ENCODE measurements around the gene OMD. TPM values are rescaled to one million over a fixed set of nuclear protein-coding genes. Genes with fewer than 3 reads are reported as not detected.

OMD gene
- total RNA-seq, 2 experiments from 2014 or later, result not detected

GRCh38 chr9:92397853-92398252, 26.4 kb downstream of the OMD start:
- Mint-ChIP-seq H3K27ac (no peak overlapping the region), H3K27me3 (no peaks in the 10 kb centered on the region), H3K36me3 (ENCODE audit: low read depth) (no peaks in the 10 kb centered on the region), H3K9me3 (no peaks in the 10 kb centered on the region), H3K4me3 (no peak overlapping the region), H3K4me1 (ENCODE audit: low read depth) (peaks cover 6% of the 10 kb centered on the region)
- CTCF ChIA-PET, result no interaction called here
- no peak for ATAC-seq
- intact Hi-C loops (cut with micrococcal nuclease), result no loop called here
- TF ChIP-seq, protein P1, sequence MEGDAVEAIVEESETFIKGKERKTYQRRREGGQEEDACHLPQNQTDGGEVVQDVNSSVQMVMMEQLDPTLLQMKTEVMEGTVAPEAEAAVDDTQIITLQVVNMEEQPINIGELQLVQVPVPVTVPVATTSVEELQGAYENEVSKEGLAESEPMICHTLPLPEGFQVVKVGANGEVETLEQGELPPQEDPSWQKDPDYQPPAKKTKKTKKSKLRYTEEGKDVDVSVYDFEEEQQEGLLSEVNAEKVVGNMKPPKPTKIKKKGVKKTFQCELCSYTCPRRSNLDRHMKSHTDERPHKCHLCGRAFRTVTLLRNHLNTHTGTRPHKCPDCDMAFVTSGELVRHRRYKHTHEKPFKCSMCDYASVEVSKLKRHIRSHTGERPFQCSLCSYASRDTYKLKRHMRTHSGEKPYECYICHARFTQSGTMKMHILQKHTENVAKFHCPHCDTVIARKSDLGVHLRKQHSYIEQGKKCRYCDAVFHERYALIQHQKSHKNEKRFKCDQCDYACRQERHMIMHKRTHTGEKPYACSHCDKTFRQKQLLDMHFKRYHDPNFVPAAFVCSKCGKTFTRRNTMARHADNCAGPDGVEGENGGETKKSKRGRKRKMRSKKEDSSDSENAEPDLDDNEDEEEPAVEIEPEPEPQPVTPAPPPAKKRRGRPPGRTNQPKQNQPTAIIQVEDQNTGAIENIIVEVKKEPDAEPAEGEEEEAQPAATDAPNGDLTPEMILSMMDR (IDR thresholded peaks at IDR 0.05), result no peak
- DNase-seq, result no peak
- POLR2A ChIA-PET, result no interaction called here

DNA sequence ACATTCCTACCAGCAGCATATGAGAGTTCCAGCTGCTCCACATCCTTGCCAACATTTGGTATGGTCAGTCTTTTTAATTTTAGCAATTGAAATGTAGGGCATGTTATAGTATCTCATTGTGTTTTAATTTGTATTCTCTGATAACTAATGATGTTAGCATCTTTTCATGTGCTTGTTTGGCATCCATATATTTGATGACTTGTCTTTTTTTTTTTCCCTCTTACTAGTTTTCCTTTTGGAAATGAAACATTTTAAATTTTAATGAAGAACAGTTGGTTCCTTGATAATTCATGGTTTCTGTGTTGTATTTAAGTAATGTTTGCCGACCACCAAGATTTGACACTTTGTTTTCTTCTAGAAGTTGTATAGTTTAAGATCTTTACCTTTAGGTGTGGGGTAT, 28.7 kb downstream of the OMD start:
- no peak for ATAC-seq
- POLR2A ChIA-PET, result no interaction called here

GRCh38 chr9:92393686-92394085, 30.6 kb downstream of the OMD start:
- Mint-ChIP-seq H3K4me3 (no peak overlapping the region), H3K4me1 (ENCODE audit: low read depth) (no peaks in the 10 kb centered on the region), H3K27ac (no peak overlapping the region), H3K27me3 (no peaks in the 10 kb centered on the region), H3K9me3 (no peaks in the 10 kb centered on the region), H3K36me3 (ENCODE audit: low read depth) (peaks cover 3% of the 10 kb centered on the region)
- POLR2A ChIA-PET, result no interaction called here
- CTCF ChIA-PET, result no interaction called here
- intact Hi-C loops (cut with micrococcal nuclease), result no loop called here
- DNase-seq (no peak), ATAC-seq (no peak)
- TF ChIP-seq, protein P1 (IDR thresholded peaks at IDR 0.05), result no peak

More for the DNA sequence above, 28.7 kb downstream of the OMD start:
- CTCF ChIA-PET, result no interaction called here
- no peak for DNase-seq
- TF ChIP-seq, protein P1 (IDR thresholded peaks at IDR 0.05), result no peak
- intact Hi-C loops (cut with micrococcal nuclease), result no loop called here
- H3K9me3 Mint-ChIP-seq, result no peaks in the 10 kb centered on the region
- H3K27me3 Mint-ChIP-seq, result no peaks in the 10 kb centered on the region
- no peak overlapping the region for H3K4me3 Mint-ChIP-seq
- no peaks in the 10 kb centered on the region for H3K36me3 Mint-ChIP-seq (ENCODE audit: low read depth)
- H3K27ac Mint-ChIP-seq, result no peak overlapping the region
- no peaks in the 10 kb centered on the region for H3K4me1 Mint-ChIP-seq (ENCODE audit: low read depth)

DNA sequence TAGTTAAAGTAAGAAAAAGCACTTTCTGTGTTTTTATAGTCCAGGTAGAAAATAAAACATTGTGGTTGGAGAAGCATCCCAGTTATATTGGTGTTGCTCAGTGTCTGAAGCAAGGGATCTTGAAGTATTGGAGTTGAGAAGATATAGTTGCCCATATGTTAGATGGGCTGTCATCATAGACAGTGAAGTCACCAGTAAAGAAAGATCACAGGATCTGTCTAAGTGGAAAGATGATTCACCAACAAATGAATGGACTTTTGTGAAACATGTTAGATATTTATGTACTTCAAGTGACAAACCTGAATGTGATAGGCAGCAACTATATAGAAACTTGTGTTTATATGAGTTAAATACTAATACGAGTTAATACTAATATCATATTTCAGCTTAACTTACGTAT, 31.6 kb downstream of the OMD start:
- peaks cover 3% of the 10 kb centered on the region for H3K36me3 Mint-ChIP-seq (ENCODE audit: low read depth)
- no peaks in the 10 kb centered on the region for H3K27me3 Mint-ChIP-seq
- DNase-seq (no peak), ATAC-seq (no peak)
- TF ChIP-seq, protein P1 (IDR thresholded peaks at IDR 0.05), result no peak
- no peak overlapping the region for H3K27ac Mint-ChIP-seq
- H3K9me3 Mint-ChIP-seq, result no peaks in the 10 kb centered on the region
- no peak overlapping the region for H3K4me3 Mint-ChIP-seq
- ChIA-PET POLR2A (no interaction called here), CTCF (no interaction called here)
- H3K4me1 Mint-ChIP-seq (ENCODE audit: low read depth), result no peaks in the 10 kb centered on the region
- intact Hi-C loops (cut with micrococcal nuclease), result no loop called here

DNA sequence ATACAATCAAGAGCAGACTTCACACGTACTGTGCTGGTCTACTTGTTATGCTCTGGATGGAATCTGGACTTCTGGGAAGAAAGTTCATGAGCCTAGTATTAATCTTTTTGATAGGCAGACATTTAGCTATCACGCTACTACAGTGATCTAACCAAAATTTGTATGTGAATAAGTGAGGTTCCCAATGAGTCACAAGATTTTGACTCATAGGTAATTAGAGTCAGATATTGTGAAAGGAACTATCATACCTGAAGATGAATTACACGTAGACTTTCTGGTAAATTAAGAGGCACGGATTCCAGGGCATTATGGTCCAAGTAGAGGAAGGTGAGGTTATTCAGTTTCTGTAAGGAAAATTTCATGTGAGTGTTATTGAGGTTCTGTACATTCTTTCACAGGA, 38.3 kb downstream of the OMD start:
- CTCF ChIA-PET, result no interaction called here
- DNase-seq (no peak), ATAC-seq (no peak)
- Mint-ChIP-seq H3K27ac (no peak overlapping the region), H3K4me1 (ENCODE audit: low read depth) (peaks cover 5% of the 10 kb centered on the region), H3K27me3 (no peaks in the 10 kb centered on the region), H3K9me3 (no peaks in the 10 kb centered on the region), H3K4me3 (no peak overlapping the region), H3K36me3 (ENCODE audit: low read depth) (peaks cover 10% of the 10 kb centered on the region)
- POLR2A ChIA-PET, result no interaction called here
- TF ChIP-seq, protein P1 (IDR thresholded peaks at IDR 0.05), result no peak
- intact Hi-C loops (cut with micrococcal nuclease), result no loop called here

Measured in activated CD8-positive, alpha-beta T cell treated with anti-CD3 and anti-CD28 coated beads for 36 hours (primary cell).